A549 (cell line): ENCODE measurements around the gene SP2. TPM values are rescaled to one million over a fixed set of nuclear protein-coding genes. Genes with fewer than 3 reads are reported as not detected.

Experiments used
- ATAC-seq, 2 experiments: fragments of 200-7000 bp in 1 of 2; fragments of >200 bp in 1 of 2; cut with Nextera tagmentation in 1 of 2; cut with Tn5 transposase in 1 of 2; 3 replicates each; pipeline versions ENCODE4 v1.8.0 to v1.9.1; 2018 to 2020; ENCODE audit warnings: mild to moderate bottlenecking in 1 of 2, moderate library complexity in 1 of 2
- CTCF ChIA-PET: fragments of 300-600 bp; sonication (Branson Sonifier 250); formaldehyde crosslinking; extraction: SDS; loops from one replicate; lab custom pipeline; 2021; ENCODE audit warnings: antibody characterized with exemption, inconsistent platforms; lab: Yijun Ruan, JAX
- POLR2A ChIA-PET: fragments of 350-600 bp; formaldehyde crosslinking; extraction: SDS; loops from one replicate; lab custom pipeline; 2021; ENCODE audit warnings: antibody characterized with exemption, inconsistent platforms; lab: Yijun Ruan, JAX
- DNase-seq, 2 experiments: peaks; one replicate each; pipeline versions ENCODE4 v3.0.0 to v3.0.0-alpha.2; 2011 to 2016; ENCODE audit warnings: low read depth in 1 of 2, low spot score in 1 of 2
- FAIRE-seq: peaks from 2 replicates; lab custom pipeline; 2011; peaks lifted over from hg19 to GRCh38; lab: Jason Lieb, UNC
- H3K27ac ChIP-seq, 2 experiments: fragments of >200 bp; sonication (Bioruptor Twin); formaldehyde crosslinking; 3 replicates each; pipeline ENCODE4 v1.5.1; 2016 to 2017
- H3K4me1 ChIP-seq: fragments of >200 bp; sonication (Bioruptor Twin); formaldehyde crosslinking; 3 replicates; pipeline ENCODE4 v1.6.1; 2016
- H3K4me2 ChIP-seq: fragments of >200 bp; sonication (Bioruptor Twin); formaldehyde crosslinking; 3 replicates; pipeline ENCODE4 v1.6.1; 2016
- H3K4me3 ChIP-seq: fragments of >200 bp; sonication (Bioruptor Twin); formaldehyde crosslinking; 3 replicates; pipeline ENCODE4 v1.5.1; 2016
- H3K9me3 ChIP-seq: fragments of >200 bp; sonication (Bioruptor Twin); formaldehyde crosslinking; 3 replicates; pipeline ENCODE4 v1.6.1; 2016
- EHF ChIP-seq: fragments of 250-450 bp; sonication (Bioruptor Pico); IDR thresholded peaks from 2 replicates; pipeline ENCODE4 v1.5.0; 2020; ENCODE audit warnings: mild to moderate bottlenecking
- EP300 ChIP-seq, 2 experiments: fragments of >200 bp; sonication (Bioruptor Twin); formaldehyde crosslinking; IDR thresholded peaks; 2 replicates in 1 of 2; 3 replicates in 1 of 2; pipeline ENCODE4 v1.6.1; 2016 to 2017
- FOXS1 ChIP-seq: fragments of 250-450 bp; sonication (Bioruptor Pico); IDR thresholded peaks from 2 replicates; pipeline ENCODE4 v1.5.0; 2020; ENCODE audit warnings: mild to moderate bottlenecking, moderate library complexity
- GATA3 ChIP-seq: IDR thresholded peaks from 2 replicates; pipeline ENCODE4 v1.6.1; 2012; ENCODE audit warnings: borderline replicate concordance
- HEYL ChIP-seq: fragments of 250-450 bp; sonication (Bioruptor Pico); IDR thresholded peaks from 2 replicates; pipeline ENCODE4 v1.8.0; 2021; ENCODE audit warnings: mild to moderate bottlenecking, moderate library complexity
- HOXA7 ChIP-seq: fragments of 250-450 bp; sonication (Bioruptor Pico); IDR thresholded peaks from 2 replicates; pipeline ENCODE4 v1.5.0; 2020; ENCODE audit warnings: mild to moderate bottlenecking, moderate library complexity
- KDM5A ChIP-seq: fragments of 200-600 bp; sonication (generic); IDR thresholded peaks from 2 replicates; pipeline ENCODE4 v1.6.1; 2016; ENCODE audit warnings: antibody characterized with exemption, mild to moderate bottlenecking
- MAFK ChIP-seq: fragments of 450-650 bp; IDR thresholded peaks from 2 replicates; pipeline ENCODE4 v1.6.1; 2014; ENCODE audit not compliant: partially characterized antibody
- MAZ ChIP-seq: fragments of 150-350 bp; IDR thresholded peaks from 2 replicates; pipeline ENCODE4 v1.6.1; 2014; ENCODE audit warnings: antibody characterized with exemption, low read depth, low read length, borderline replicate concordance
- MYC ChIP-seq: IDR thresholded peaks from 2 replicates; pipeline ENCODE4 v1.6.1; 2012; ENCODE audit warnings: mild to moderate bottlenecking, inconsistent platforms, low read length, improper control_type of control experiment, borderline replicate concordance
- POLR2A ChIP-seq: IDR thresholded peaks from 2 replicates; pipeline ENCODE4 v1.6.1; 2012; ENCODE audit warnings: mild to moderate bottlenecking, low read length
- RAD21 ChIP-seq, 2 experiments: fragments of >200 bp in 1 of 2; sonication (Bioruptor Twin) in 1 of 2; formaldehyde crosslinking in 1 of 2; IDR thresholded peaks in 1 of 2; conservative IDR thresholded peaks in 1 of 2; 2 replicates in 1 of 2; 3 replicates in 1 of 2; pipeline ENCODE4 v1.6.1; 2012 to 2018; ENCODE audit warnings: inconsistent platforms in 1 of 2
- RARB ChIP-seq: fragments of 250-450 bp; sonication (Bioruptor Pico); IDR thresholded peaks from 2 replicates; pipeline ENCODE4 v1.8.0; 2021; ENCODE audit warnings: mild to moderate bottlenecking, moderate library complexity
- RCOR1 ChIP-seq: fragments of 150-350 bp; IDR thresholded peaks from 2 replicates; pipeline ENCODE4 v1.6.1; 2014; ENCODE audit warnings: antibody characterized with exemption, low read length, low read depth
- REST ChIP-seq: fragments of 200-600 bp; sonication (generic); IDR thresholded peaks from 2 replicates; pipeline ENCODE4 v1.6.1; 2016; ENCODE audit warnings: antibody characterized with exemption, mild to moderate bottlenecking, moderate library complexity
- RFX5 ChIP-seq: fragments of 450-650 bp; IDR thresholded peaks from 2 replicates; pipeline ENCODE4 v1.7.1; 2014; ENCODE audit warnings: antibody characterized with exemption, mild to moderate bottlenecking, moderate library complexity
- RNF2 ChIP-seq: fragments of 200-600 bp; sonication (generic); IDR thresholded peaks from 2 replicates; pipeline ENCODE4 v1.6.1; 2016; ENCODE audit warnings: low read depth, mild to moderate bottlenecking, antibody characterized with exemption, moderate library complexity, borderline replicate concordance
- SREBF2 ChIP-seq: fragments of 450-650 bp; IDR thresholded peaks from 2 replicates; pipeline ENCODE4 v1.6.1; 2014; ENCODE audit warnings: mild to moderate bottlenecking, moderate library complexity
- ZFP36 ChIP-seq: fragments of 450-650 bp; IDR thresholded peaks from 2 replicates; pipeline ENCODE4 v1.6.1; 2014; ENCODE audit warnings: borderline replicate concordance; ENCODE audit not compliant: partially characterized antibody
- ZNF302 ChIP-seq: fragments of 250-450 bp; sonication (Bioruptor Pico); IDR thresholded peaks from 2 replicates; pipeline ENCODE4 v1.9.0; 2021; ENCODE audit warnings: inconsistent platforms, mild to moderate bottlenecking, moderate library complexity
- ZSCAN20 ChIP-seq: fragments of 250-450 bp; sonication (Bioruptor Pico); IDR thresholded peaks from 2 replicates; pipeline ENCODE4 v1.8.0; 2022; ENCODE audit warnings: mild to moderate bottlenecking, moderate library complexity
- WGBS: methylation state at CpG from one replicate; pipeline ENCODE4 v1.1.6; 2017; ENCODE audit errors: missing lambda C conversion rate; 5-methylcytosine and 5-hydroxymethylcytosine counted together
- polyA plus RNA-seq, 4 experiments: library from polyadenylated mRNA; depleted of rRNA in 3 of 4; stranded (reverse); fragments of >200 nt; fragmentation: RNase III in 1 of 4; extraction: RNeasy Plus Mini Kit Qiagen cat#74134 plus additional on column Dnase treatment in 1 of 4; gene quantifications; 2 replicates in 3 of 4; 3 replicates in 1 of 4; pipeline ENCODE4 v1.2.3, GENCODE V29; 2011 to 2017
- TF ChIP-seq, protein P1 (sequence below): IDR thresholded peaks from 2 replicates; pipeline ENCODE4 v1.6.1; 2012
- TF ChIP-seq, protein P2 (sequence below): fragments of 250-450 bp; sonication (Bioruptor Pico); IDR thresholded peaks from 2 replicates; pipeline ENCODE4 v1.5.0; 2021; ENCODE audit warnings: mild to moderate bottlenecking, moderate library complexity, borderline replicate concordance

SP2 gene
- polyA plus RNA-seq, 2 of the 4 experiments (the other 2 are of a cell fraction): 6.2 to 11.6 TPM

- 93% methylated on average over 12 of the region's 12 CpGs for WGBS
- no peak for TF ChIP-seq EP300 (IDR thresholded peaks at IDR 0.05)
- no peak for TF ChIP-seq FOXS1 (CRISPR knock-in tag)
- TF ChIP-seq MAZ: no peak
- no peak for TF ChIP-seq GATA3
- TF ChIP-seq ZNF302 (CRISPR knock-in tag): no peak
- no peak for TF ChIP-seq RARB (CRISPR knock-in tag)
- TF ChIP-seq, protein P1, sequence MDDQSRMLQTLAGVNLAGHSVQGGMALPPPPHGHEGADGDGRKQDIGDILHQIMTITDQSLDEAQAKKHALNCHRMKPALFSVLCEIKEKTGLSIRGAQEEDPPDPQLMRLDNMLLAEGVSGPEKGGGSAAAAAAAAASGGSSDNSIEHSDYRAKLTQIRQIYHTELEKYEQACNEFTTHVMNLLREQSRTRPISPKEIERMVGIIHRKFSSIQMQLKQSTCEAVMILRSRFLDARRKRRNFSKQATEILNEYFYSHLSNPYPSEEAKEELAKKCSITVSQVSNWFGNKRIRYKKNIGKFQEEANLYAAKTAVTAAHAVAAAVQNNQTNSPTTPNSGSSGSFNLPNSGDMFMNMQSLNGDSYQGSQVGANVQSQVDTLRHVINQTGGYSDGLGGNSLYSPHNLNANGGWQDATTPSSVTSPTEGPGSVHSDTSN: no peak
- no peak for TF ChIP-seq MAFK
- TF ChIP-seq EHF (CRISPR knock-in tag): no peak
- no peak for TF ChIP-seq KDM5A
- no peak for ATAC-seq
- Histone ChIP-seq H3K27ac (no peak overlapping the region; a peak in 1 of 6 replicates), H3K9me3 (no peaks in the 10 kb centered on the region), H3K4me1 (peaks cover 57% of the 10 kb centered on the region), H3K4me2 (no peak overlapping the region), H3K4me3 (no peak overlapping the region)
- POLR2A ChIA-PET: no interaction called here
- DNase-seq: no peak
- CTCF ChIA-PET: interaction anchor here (0.8 to 24.7 kb wide), 6 partner anchors 20 to 685 kb away, joined by 3 to 1426 read pairs (median 190); partner anchors contain the start of genes CDK5RAP3, PNPO, PRR15L and SCRN2
- FAIRE-seq: no peak
Measured at GRCh38 chr17:47952171-47953021, 56.4 kb downstream of the SP2 start.

GRCh38 chr17:47953909-47954308 lies 57.9 kb downstream of the SP2 start:
- POLR2A ChIA-PET: interaction anchor here (1.1 kb wide), 1 partner anchor 13 kb away, joined by 4 read pairs; the partner anchor contains the start of gene PNPO
- Histone ChIP-seq H3K27ac (peak overlapping the region; percentile 7 to 72; a peak in 1 of 6 replicates), H3K4me1 (peaks cover 50% of the 10 kb centered on the region), H3K4me2 (no peak overlapping the region), H3K9me3 (no peaks in the 10 kb centered on the region), H3K4me3 (no peak overlapping the region)
- no peak for TF ChIP-seq REST
- no peak for TF ChIP-seq RAD21 (conservative IDR thresholded peaks at IDR 0.05 in 1 of 2, IDR thresholded peaks at IDR 0.05 in 1 of 2)
- no peak for TF ChIP-seq SREBF2
- no peak for TF ChIP-seq RCOR1
- no peak for TF ChIP-seq HEYL (CRISPR knock-in tag)
- no peak for TF ChIP-seq ZFP36
- no peak for TF ChIP-seq KDM5A
- TF ChIP-seq MYC: no peak
- TF ChIP-seq RNF2: no peak
- no peak for TF ChIP-seq ZSCAN20 (CRISPR knock-in tag)
- TF ChIP-seq ZNF302 (CRISPR knock-in tag): no peak
- no peak for TF ChIP-seq HOXA7 (CRISPR knock-in tag)
- TF ChIP-seq, protein P2, sequence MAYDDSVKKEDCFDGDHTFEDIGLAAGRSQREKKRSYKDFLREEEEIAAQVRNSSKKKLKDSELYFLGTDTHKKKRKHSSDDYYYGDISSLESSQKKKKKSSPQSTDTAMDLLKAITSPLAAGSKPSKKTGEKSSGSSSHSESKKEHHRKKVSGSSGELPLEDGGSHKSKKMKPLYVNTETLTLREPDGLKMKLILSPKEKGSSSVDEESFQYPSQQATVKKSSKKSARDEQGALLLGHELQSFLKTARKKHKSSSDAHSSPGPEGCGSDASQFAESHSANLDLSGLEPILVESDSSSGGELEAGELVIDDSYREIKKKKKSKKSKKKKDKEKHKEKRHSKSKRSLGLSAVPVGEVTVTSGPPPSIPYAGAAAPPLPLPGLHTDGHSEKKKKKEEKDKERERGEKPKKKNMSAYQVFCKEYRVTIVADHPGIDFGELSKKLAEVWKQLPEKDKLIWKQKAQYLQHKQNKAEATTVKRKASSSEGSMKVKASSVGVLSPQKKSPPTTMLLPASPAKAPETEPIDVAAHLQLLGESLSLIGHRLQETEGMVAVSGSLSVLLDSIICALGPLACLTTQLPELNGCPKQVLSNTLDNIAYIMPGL: no peak
- TF ChIP-seq RFX5: no peak
- TF ChIP-seq MAFK: no peak
- no peak for TF ChIP-seq POLR2A
- no peak for FAIRE-seq
- no peak for ATAC-seq
- CTCF ChIA-PET: interaction anchor here (0.6 to 38.7 kb wide), 9 partner anchors 3 to 104 kb away, joined by 3 to 1426 read pairs (median 8); partner anchors contain the start of genes CDK5RAP3, PNPO and PRR15L
- no peak for DNase-seq
